ENCODE data around the gene CD2AP.

- TF ChIP-seq CTCF (IDR thresholded peaks at IDR 0.05) (no peak), POLR2A (IDR thresholded peaks at IDR 0.05) (no peak)
Measured at GRCh38 chr6:47447722-47448121, 29.9 kb upstream of the CD2AP start.
